GM18858 (cell line): ENCODE results near the gene LUZP2.

ENCODE experiments used
- ATAC-seq: cut with Tn5 transposase; IDR thresholded peaks from one replicate; pipeline ENCODE4 v1.9.1; 2021; ENCODE audit not compliant: unreplicated experiment

The LUZP2 gene

DNA sequence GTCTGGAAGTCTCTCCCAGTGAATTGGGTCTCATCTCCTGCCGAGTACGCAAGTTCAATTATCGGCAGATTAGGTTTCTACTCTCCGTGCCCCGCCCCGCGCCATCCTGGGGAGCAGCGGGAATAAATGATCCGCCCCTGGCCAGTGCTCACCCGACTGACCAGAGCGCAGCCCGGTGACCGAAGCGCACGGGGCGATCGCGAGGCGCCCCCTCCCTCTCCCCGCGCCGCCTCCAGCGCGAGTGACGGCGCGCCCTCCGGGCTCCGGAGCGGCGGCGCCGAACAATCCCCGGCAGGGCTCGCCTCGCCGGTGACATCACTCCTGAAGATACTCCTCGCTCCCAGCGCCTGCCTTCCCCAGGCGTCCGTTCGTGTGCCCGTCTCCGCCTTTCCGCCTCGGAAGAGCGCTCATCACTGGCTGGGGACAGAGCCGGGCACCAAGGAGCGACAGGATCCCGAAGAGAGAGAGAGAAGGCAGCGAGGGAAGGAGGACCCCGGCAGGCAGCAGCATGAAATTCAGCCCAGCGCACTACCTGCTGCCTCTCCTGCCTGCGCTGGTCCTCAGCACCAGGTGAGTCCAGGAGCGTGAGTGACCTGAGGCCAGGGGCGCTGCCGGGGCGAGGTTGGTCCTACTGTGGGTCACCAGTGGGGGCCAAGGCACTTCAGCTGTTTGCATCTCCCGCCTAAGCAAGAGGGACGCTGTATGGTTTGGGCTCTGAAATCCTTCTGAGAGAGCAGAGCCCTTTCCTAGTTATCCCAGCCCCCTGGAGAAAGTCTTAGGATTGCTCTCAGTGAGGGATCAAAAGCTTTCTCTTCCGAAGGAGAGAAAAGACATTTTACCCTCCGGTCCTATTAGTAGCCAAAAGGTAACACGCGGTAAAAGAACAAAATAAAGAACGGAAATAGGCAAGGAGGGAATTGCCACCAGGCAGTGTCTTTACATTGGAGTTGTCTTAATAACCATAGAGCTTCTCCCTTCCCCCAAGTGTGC, at the start of gene LUZP2:
Gene LUZP2, plus strand, starts transcription at position 318 of the 990 bp plus-strand sequence.
- no peak for ATAC-seq

DNA sequence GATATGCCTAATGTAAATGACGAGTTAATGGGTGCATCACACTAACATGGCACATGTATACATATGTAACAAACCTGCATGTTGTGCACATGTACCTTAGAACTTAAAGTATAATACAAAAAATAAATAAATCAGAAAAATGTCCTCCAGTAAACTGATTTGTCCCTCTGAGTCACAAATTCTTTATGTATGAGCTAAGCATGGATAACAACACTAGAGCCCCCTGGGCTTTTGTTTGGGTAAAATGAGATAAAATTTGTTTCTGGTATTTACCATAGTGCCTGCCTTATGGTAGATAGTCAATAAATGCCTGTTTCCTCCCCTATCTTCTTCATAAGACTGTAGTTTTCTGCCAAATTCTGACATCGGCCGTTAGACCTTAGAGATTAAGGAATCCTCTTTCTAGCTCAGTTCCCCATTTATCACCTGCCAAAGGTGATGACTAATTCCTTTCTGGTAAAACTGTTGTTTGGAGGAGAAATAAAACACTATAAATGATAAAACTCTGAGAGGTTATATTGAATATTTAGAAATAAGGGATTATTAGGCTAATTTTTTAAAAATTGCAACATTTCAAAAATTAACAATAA, 43.6 kb upstream of the LUZP2 start:
- ATAC-seq = no peak

DNA sequence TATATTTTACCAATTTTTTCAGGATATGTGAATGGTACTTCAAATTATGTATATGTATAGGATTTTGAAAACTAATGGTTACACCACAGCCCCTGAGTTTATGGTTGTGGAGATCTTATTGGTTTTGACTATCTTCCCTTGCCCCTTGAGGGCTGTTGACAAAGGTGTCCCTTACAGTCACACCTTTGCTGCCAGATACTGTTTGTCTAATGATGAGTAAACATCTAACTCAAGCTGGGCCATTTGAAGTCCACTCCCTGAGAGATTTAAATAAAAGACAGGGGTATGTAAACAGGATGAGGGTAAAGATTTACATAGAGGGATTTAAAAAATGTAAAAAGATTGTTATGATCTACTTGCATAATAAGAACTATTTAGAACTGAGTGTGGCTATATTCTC, 38.9 kb upstream of the LUZP2 start:
- ATAC-seq = no peak

DNA sequence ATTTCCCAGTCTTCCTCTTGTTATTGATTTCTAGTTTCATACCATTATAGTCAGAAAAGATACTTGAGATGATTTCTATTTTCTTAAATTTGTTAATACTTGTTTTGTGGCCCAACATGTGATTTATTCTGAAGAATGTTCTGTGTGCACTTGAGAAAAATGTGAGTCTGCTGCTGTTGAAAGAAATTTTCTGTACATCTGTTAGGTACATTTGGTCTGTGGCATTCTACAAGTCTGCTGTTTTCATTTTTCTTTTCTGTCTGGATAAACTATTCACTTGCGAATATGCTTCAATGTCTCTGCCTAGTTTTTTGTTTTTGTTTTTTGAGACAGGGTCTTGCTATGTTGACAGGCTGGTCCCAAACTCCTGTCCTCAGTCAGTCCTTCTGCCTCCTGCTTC, 26.4 kb upstream of the LUZP2 start:
- ATAC-seq = no peak

DNA sequence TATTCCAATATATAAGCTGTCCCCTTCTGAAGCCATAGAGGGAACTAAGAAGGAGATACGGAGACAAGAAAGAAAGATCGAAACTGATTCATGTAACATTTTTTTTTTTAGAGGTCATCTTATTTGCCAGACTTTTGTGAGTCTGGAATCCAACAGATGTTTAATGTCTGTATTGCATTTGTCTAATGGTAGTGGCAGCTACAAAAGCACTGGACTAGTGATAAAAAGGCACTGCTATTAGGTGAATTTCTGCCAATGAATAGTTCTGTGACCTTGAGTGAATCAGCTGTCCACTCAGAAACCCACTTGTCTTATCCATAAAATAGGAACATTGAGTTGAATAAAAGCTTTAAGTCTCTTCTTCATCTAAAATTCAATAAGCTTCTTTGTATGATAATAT, 25.8 kb upstream of the LUZP2 start:
- ATAC-seq = no peak

DNA sequence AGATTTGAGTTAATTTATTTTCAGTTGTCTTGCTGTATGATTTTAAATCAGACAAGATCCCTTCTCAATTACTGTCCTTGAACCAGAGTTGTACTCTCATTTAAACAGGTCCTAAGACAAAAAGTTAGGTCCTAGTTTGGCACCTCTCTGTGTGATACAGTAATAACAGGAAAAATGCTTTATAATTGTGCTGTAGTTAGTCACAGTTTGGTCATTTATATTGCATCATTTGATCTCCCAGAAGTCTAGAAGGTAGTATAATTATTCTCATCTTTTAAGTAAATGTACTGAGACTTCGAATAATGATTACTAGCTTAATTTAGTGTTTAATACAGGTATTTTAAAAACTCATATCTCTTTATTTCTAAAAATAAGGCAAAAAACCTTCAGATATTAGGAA, 18.1 kb upstream of the LUZP2 start:
- ATAC-seq = no peak

DNA sequence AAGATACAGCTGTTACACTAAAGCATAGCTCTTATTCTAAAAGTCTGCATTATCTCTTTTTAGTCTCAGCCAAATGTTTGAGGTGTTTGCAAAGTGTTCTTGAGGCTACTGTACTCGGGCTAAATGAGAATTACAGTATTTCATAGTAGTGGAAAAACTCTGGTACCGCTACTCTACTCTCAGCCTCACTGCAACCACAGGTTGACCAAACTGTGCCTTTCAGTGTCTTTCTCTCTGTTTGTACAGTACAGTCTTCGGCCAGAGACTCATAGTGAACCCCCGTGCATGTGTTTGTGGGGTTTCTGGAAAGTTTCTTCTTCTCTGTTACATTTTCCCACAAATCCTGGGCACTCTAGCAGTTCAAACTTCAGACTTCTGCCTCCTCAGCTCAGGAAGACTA, 7.4 kb upstream of the LUZP2 start:
- no peak for ATAC-seq

DNA sequence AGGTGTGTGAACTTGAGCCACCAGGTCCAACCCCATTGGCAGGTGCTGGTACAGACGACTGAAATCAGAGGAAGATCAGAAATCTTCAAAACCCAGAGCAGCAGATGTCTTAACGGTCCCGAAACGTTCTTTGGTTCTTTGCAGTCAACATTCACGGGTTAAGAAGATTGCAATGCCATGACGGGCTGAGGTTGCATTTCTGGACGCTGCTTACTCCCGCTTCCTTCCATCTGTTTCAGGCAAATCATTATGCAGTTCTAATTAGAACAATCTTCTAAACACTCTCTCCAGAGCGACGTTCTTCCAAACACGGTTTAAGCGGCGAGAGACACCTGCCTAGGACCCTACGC, 492 bp upstream of the LUZP2 start:
- no peak for ATAC-seq

DNA sequence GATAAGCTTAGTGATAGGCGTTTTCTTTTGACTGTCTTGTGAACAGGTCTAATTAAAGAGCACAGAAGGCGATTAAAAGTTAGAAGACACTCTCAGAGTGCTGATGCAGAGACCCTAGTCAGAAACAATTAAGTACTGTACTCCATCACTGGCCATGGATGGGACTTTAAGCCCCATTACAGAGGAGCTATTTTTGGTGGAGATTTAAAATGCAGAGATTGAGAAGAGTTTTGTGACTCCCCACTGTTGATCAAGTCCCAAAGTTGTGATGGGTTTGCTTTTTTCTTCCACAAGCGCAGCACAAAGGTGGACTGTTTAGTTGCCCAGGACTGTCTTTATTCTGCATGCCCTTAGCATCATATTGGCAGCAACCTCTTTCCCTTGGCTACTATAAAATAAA, 978 bp downstream of the LUZP2 start:
- ATAC-seq = no peak

DNA sequence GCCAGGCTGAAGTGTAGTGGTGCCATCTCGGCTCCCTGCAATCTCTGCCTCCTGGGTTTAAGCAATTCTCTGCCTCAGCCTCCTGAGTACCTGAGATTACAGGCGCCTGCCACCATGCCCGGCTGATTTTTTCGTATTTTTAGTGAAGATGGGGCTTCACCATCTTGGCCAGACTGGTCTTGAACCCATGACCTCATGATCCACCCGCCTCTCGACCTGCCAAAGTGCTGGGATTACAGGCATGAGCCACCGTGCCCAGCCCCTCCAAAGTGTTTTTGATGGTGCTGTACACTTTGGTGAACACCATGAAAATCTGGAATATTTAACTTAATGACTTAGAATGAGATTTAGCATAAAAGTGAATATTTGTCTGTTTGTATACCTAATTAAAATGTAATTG, 5.6 kb downstream of the LUZP2 start:
- ATAC-seq = no peak

DNA sequence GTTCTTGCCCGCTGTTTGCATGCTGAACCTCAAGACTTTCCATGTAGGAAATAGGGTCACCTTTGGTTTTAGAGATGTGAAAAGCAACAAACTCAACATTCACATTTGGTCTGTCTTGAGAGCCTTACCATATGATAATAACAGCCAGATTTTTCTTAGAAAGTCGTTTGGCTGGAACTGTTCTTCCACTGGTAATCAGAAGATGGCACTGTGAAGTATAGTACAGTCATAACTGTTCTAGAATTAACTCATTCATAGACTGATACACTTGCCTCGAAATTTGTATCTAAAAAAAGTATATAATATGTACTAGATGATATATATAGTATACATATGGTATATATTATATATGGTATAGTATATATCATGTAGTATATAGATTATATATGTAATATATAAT, 12.3 kb downstream of the LUZP2 start:
- peak; percentile 62 for ATAC-seq

DNA sequence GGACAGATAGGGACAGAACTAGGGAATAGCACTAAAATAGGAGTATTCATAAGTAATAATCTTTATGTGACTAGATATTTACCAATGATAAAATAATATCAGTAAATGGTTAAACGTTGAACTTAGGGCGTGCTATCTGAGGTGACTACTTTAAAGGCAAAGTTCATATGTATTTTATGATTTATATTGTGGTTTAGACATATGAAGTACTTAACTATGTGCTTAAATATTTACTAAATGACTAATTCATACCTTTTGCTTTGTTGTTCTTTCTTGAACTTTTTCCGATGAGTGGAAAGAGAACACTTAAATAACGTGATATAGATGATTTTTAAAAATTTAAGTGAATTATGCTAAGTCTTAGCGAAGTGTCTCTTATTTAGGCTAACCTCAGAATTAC, 14.7 kb downstream of the LUZP2 start:
- ATAC-seq = no peak

DNA sequence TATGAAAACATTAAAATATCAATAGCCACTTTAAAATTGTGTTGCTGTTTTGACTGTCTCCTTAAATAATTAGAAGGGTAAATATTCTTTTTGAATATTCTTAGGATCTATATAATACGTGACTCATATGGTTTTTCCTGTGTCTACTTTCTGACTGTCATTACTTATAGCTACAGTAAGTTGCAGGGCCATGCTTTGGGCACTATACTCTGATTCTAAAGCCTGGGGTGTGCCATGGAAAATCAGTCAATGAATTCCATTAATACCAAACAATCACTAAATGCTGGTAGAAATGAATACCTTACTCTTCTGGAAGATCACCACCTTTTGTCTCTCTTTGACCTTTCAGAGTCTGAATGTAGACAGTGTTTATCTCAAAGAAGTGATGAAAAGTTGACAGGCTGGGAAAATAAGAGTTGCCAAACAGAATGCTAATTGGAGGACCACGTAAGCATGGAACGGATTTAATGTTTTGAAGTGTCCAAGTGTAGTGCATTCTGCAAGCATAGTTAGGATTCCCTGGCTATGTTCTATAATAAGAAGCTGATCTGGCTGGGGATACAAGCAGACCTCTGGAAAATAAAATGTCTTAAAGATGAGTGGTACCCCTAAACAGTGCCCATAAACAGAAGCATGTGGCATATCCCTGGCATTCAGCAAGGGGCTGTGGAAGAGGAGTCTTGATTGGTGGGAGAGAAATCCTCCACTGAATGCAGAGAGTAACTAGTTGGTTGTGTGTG, 16.8 kb downstream of the LUZP2 start:
- no peak for ATAC-seq

DNA sequence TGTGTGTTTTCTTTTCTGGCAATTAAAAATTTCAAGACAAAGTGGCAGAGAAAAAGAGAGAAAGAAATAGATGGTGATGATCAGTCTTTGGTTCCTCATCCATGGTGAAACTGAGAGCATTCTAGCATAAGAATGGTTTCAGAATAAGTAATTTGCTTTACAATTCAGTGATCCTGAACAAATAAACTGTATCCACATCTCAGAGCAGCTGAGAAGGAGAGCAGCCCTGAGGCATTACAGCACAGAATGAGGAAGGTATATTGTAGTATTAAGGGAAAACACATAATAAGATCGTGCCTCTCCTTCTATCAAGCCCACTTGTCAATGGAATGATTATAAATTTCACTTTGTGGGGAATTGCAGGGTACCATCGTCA, 17.4 kb downstream of the LUZP2 start:
- peak; percentile 82 for ATAC-seq

DNA sequence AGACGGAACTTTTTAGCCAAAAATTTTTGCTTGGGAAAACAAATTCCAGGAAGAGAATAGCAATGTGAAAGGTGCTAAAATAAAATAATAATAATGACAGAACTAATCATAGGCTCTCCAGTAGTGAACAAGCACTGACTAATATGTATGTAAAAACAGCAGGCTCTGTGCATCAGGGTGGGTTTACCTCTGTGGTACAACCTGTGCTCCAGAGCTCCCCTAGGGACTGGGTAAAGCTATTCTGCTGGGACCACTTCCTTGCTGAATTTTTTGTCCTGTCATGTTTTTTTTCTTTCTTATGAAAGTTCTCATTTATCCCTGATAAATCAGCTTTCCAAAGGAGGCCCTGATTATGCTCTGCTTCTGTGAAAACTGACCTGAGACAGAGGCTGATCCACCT, 18.8 kb downstream of the LUZP2 start:
- no peak for ATAC-seq

DNA sequence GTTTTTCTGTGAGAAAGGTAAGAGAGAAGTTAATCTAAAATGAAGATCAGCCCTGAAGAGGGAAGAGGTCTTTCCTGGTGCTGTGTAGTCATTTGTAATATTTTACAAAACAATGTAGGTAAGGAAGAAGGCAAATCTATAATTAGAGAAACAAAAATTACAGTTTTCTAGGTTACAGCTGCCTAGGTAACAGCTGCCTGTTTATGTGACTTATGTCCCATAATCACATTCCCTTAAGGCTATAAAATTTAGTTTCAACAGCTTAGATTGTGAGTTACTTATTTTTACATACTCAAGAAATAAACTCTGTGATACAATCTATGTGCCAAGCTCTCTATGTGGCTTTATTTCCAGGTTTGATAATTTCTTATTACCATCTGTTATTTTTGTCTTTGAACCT, 19.8 kb downstream of the LUZP2 start:
- ATAC-seq = no peak

DNA sequence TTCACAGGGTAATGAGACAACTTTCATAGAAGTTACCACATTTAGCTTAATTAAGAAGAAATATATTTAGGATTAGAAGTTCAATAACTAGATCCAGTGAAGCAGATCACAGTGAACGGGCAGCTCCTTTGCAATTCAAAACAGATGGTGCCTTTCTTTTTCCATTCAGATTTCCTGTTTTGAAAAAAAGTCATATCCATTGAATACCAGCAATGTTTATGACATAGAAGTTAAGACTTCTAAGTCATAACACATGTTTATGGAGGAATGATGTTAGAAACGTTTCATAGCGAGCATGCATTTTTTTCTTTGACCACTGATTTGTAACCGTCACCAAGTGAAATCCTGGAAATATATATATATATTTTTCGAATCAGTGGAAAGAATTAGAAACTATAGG, 24.7 kb downstream of the LUZP2 start:
- no peak for ATAC-seq

DNA sequence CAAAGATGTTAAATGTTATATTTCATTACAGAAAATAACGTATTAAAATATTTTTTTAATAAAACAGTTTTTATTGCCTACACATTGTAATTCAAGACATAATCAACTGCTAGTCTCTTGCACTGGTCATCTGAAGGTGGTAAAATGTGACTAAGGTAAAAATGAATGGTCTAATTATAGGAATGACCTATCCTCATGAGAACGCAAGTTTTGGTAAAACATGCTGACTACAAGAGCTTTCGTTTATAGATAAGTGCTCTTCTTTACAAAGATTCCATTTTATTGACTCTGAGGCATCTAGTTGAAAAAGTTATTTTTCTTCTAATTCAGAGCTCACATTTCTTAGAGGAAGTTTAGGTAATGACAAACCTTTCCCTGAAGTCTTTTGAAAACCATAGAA, 27.3 kb downstream of the LUZP2 start:
- no peak for ATAC-seq

DNA sequence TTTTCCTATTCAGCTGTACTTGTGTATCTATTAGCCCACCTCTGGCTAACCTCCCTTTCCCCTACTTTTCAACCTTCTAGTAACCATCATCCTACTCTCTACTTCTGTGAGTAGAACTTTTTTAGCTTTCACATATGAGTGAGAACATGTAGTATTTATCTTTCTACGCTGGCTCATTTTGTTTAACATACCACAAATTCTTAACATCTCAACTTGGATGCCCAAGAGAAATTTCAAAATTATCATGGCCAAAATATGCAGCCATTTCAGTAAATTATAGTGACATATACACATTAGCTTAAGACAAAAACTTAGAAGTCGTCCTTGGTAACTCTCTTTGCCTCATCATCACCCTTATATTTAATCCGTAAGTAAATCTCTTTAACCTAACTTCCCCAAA, 34.7 kb downstream of the LUZP2 start:
- ATAC-seq = no peak

DNA sequence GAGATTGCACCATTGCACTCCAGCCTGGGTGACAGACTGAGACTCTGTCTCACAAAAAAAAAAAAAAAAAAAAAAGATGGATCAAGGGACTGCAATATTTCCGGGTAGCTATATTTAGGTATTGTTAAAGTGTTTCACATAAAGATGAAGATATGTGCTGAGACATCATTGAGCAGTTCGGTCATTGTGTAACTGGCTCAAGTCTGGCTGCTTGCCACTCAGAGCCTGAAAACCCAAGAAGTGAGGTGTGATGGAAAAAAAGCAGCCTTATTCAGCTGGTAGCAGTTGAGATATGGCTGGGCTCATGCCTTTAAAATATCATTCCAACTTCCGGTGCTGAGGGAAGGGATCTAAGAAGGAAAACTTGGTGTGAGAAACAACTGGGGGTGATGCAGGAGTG, 46.9 kb downstream of the LUZP2 start:
- ATAC-seq = no peak

DNA sequence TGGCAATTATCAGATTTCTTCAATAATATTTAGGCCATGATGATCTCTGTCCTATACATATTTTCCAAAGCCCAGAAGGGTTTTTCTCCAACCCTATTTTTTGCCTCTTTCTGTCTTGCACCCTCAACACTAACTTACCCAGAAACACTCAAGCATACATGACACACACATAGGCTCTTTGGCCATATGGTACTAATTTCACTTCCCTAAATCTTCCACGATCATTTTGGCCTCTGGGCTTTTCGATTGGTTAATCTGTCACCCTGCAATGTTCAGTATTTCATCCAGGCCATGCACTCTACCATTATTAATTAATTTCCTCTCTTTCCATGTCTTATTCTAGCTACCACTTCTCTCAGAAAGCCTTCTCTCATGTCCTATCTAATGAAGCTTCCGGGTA, 59.8 kb downstream of the LUZP2 start:
- no peak for ATAC-seq

DNA sequence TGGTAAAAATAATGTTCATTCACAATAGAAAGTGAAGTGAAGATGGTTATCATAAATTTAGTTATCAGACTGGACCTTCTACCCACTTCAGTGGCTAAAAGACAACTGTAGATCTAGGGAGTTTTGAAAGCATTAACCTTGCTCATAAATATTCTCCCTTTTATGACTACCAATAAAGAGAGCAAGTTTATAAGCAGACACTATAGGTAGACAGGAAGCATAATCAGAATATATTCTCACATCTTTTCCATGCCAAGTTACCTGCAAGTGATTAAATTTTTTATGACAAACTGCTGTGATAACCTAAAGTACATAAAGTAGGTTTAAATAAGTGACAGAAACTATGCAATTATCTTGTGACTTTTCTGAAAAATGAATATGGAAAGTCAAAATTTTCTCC, 62.5 kb downstream of the LUZP2 start:
- ATAC-seq = no peak
